ENCODE data around the gene DENND4B.

GRCh38 chr1:153916297-153916696 lies 30.2 kb downstream of the DENND4B start:
- TF ChIP-seq SUZ12 (IDR thresholded peaks at IDR 0.05) (no peak), FOXK2 (IDR thresholded peaks at IDR 0.05) (no peak), FOXM1 (IDR thresholded peaks at IDR 0.05; ENCODE audit: borderline replicate concordance) (no peak), NFRKB (IDR thresholded peaks at IDR 0.05) (no peak), ELF4 (IDR thresholded peaks at IDR 0.05) (no peak), SP1 (IDR thresholded peaks at IDR 0.05) (no peak)
